Ishikawa (cell line): ENCODE results near the gene KLHL33.

ENCODE experiments used
- CEBPB ChIP-seq: IDR thresholded peaks from 2 replicates; pipeline ENCODE4 v1.6.1; 2012
- CREB1 ChIP-seq: IDR thresholded peaks from 2 replicates; pipeline ENCODE4 v1.6.1; 2012; ENCODE audit warnings: low read depth
- EGR1 ChIP-seq: IDR thresholded peaks from 2 replicates; pipeline ENCODE4 v1.6.1; 2012
- EP300 ChIP-seq: IDR thresholded peaks from 2 replicates; pipeline ENCODE4 v1.6.1; 2012; ENCODE audit warnings: borderline replicate concordance
- FOXM1 ChIP-seq: IDR thresholded peaks from 2 replicates; pipeline ENCODE4 v1.6.1; 2012; ENCODE audit warnings: low read depth, borderline replicate concordance
- NFIC ChIP-seq: IDR thresholded peaks from 2 replicates; pipeline ENCODE4 v1.6.1; 2012
- RAD21 ChIP-seq: IDR thresholded peaks from 2 replicates; pipeline ENCODE4 v1.6.1; 2012; ENCODE audit warnings: low read depth
- REST ChIP-seq: IDR thresholded peaks from 2 replicates; pipeline ENCODE4 v1.6.1; 2012; ENCODE audit warnings: low read depth, mild to moderate bottlenecking
- TAF1 ChIP-seq: IDR thresholded peaks from 2 replicates; pipeline ENCODE4 v1.6.1; 2012; ENCODE audit warnings: low read depth, mild to moderate bottlenecking
- TCF12 ChIP-seq: IDR thresholded peaks from 2 replicates; pipeline ENCODE4 v1.6.1; 2012; ENCODE audit warnings: low read depth
- TEAD4 ChIP-seq: IDR thresholded peaks from 2 replicates; pipeline ENCODE4 v1.6.1; 2012
- YY1 ChIP-seq: IDR thresholded peaks from 2 replicates; pipeline ENCODE4 v1.6.1; 2012; ENCODE audit warnings: low read depth
- ZBTB7A ChIP-seq: IDR thresholded peaks from 2 replicates; pipeline ENCODE4 v1.6.1; 2012; ENCODE audit warnings: low read depth
- TF ChIP-seq, protein P1 (sequence below): IDR thresholded peaks from 2 replicates; pipeline ENCODE4 v1.6.1; 2012
- TF ChIP-seq, protein P2 (sequence below): IDR thresholded peaks from 2 replicates; pipeline ENCODE4 v1.6.1; 2012

KLHL33 gene

DNA sequence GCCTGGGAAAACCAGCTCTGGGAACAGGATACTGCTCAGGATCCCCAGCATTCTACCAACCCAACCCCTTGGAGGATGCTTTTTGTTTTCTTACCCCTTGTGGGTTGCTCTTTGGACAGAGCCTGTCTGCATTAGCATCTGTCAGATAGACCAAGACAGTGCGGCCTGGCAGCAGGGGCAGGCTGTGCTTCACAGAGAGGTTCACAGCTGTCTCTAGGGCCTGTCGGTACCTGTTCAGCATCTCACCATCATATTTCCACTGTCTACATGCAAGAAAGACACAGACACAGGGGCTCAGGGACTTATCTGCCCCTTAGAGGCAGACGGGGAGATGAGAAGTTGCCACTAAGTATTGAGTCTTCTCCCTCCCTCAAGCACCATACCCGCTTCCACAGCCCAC lies 44.5 kb downstream of the KLHL33 start:
- no peak for TF ChIP-seq FOXM1
- TF ChIP-seq NFIC: no peak
- TF ChIP-seq ZBTB7A: no peak
- no peak for TF ChIP-seq TAF1
- TF ChIP-seq EGR1: no peak
- no peak for TF ChIP-seq CEBPB
- TF ChIP-seq, protein P1, sequence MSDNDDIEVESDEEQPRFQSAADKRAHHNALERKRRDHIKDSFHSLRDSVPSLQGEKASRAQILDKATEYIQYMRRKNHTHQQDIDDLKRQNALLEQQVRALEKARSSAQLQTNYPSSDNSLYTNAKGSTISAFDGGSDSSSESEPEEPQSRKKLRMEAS: no peak
- TF ChIP-seq, protein P2, sequence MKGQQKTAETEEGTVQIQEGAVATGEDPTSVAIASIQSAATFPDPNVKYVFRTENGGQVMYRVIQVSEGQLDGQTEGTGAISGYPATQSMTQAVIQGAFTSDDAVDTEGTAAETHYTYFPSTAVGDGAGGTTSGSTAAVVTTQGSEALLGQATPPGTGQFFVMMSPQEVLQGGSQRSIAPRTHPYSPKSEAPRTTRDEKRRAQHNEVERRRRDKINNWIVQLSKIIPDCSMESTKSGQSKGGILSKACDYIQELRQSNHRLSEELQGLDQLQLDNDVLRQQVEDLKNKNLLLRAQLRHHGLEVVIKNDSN: no peak
- no peak for TF ChIP-seq EP300
- no peak for TF ChIP-seq TEAD4
- no peak for TF ChIP-seq TCF12

DNA sequence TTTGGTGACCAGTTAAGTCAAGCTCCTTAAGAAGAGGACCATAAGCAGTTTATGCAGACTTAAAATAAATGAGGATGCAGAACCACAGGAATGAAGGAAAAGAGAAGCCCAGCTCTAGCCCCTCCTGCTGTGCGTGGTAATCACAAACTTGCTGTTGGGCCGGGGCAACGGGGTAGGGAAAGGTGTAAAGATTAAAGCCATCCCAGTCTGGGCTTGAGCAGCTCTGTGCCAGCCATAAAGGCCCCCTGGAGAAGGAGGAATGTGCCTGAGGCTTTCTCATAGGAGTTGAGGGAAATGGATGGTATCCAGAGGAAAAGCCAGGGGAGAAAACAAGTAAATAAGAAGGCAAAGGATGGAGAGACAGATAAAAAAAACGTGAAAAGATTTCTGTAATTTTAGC lies 47.8 kb downstream of the KLHL33 start:
- no peak for TF ChIP-seq TEAD4
- no peak for TF ChIP-seq TCF12
- TF ChIP-seq RAD21: no peak

DNA sequence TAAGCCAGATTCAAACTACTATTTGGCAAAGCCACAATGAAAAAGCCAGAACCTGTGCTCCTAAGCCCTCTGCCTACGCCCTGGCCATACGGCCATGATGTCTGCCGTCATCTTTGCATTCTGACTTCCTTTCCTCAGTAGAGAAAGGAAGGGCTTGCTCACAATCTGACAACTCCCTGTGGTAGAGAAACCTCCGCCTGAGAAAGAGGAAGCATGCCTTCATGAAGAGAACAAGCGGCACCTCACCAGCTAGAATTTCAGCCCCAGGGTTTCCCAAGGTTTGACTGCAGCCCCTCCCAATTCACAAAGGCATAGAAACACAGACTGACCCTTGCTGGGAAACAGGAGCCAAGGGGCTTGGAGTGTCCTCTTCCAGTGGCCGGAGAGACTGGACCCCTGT lies 48.4 kb downstream of the KLHL33 start:
- TF ChIP-seq, protein P1: no peak
- no peak for TF ChIP-seq FOXM1
- no peak for TF ChIP-seq EGR1
- no peak for TF ChIP-seq EP300
- no peak for TF ChIP-seq TAF1
- TF ChIP-seq ZBTB7A: no peak
- no peak for TF ChIP-seq YY1
- no peak for TF ChIP-seq CREB1
- TF ChIP-seq TCF12: no peak
- no peak for TF ChIP-seq RAD21
- no peak for TF ChIP-seq TEAD4
- TF ChIP-seq CEBPB: no peak
- TF ChIP-seq NFIC: no peak
- TF ChIP-seq REST: no peak

- TF ChIP-seq EP300 (no peak), CEBPB (no peak)
Observed at GRCh38 chr14:20386276-20386855, 49.6 kb downstream of the KLHL33 start.

- TF ChIP-seq TEAD4 (no peak), NFIC (no peak), RAD21 (no peak), REST (no peak), CREB1 (no peak), FOXM1 (no peak), CEBPB (no peak), EP300 (no peak)
- TF ChIP-seq, protein P2: no peak
Observed at GRCh38 chr14:20384886-20385285, 51.1 kb downstream of the KLHL33 start.

DNA sequence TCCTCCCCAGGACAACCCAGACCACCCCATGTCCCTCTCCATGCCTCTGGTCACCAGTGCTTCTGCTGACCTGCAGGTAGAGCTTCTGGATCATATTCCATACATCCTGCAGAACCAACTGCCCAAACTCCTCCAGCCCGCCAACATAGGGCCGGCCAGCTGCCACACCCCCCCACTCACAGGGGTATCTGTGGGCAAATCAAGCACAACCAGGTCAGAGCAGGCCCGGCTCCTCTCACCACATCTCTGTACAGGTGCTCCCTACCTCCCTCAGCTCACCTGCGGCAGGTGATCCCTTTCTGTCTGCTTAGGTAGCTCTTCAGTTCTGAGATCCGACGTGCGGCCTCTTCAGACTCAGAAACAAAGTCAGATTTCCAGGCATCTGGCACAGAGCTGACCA lies 51.6 kb downstream of the KLHL33 start:
- no peak for TF ChIP-seq RAD21
- TF ChIP-seq CREB1: no peak
- TF ChIP-seq CEBPB: no peak
- no peak for TF ChIP-seq FOXM1

DNA sequence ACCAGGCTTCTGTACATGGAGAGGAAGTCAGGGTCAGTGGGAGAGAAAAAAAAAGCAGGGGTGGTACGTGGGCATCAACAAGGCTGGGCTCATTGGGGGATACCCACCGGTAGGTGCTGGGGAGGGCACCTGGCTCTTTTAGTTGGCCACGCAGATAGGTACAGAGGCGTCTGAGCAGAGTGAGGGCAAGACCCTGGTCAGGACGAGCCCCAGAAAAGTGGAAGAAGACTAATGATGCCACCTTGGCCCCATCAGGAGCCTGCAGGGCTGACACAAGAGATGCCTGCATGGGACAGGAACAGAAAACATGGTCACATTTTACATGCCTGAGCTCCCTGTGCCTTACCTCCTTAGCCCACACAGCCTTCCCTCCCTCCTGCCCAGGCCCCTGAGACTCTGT lies 52.3 kb downstream of the KLHL33 start:
- TF ChIP-seq YY1 (no peak), TEAD4 (no peak), RAD21 (no peak), TAF1 (no peak), CREB1 (no peak), CEBPB (no peak), ZBTB7A (no peak), TCF12 (no peak), EP300 (no peak), FOXM1 (no peak), NFIC (no peak), REST (no peak), EGR1 (no peak)
- TF ChIP-seq, protein P1: no peak
- TF ChIP-seq, protein P2: no peak
